B cell (primary cell): ENCODE results near the gene ATP8A2. TPM values are rescaled to one million over a fixed set of nuclear protein-coding genes. Genes with fewer than 3 reads are reported as not detected.

Source experiments
- ATAC-seq: fragments of 200-7000 bp; cut with Tn5 transposase; one replicate; pipeline ENCODE4 v1.10.0; 2021; ENCODE audit warnings: low read depth, mild to moderate bottlenecking, moderate number of reproducible peaks, moderate library complexity
- CTCF ChIA-PET: fragments of 350-600 bp; sonication (Branson Sonifier 250); formaldehyde crosslinking; loops from one replicate; lab custom pipeline; 2021; ENCODE audit warnings: antibody characterized with exemption, inconsistent platforms; lab: Charles Lee
- POLR2A ChIA-PET: fragments of 350-600 bp; sonication (Branson Sonifier 250); formaldehyde crosslinking; loops from one replicate; lab custom pipeline; 2021; ENCODE audit warnings: antibody characterized with exemption; lab: Charles Lee
- DNase-seq: peaks from one replicate; pipeline ENCODE4 v3.0.0; 2013
- H2AFZ ChIP-seq: 2 replicates; pipeline ENCODE4 v1.6.1; 2012; ENCODE audit warnings: mild to moderate bottlenecking, low read depth, low read length; ENCODE audit not compliant: insufficient read depth, poor library complexity, severe bottlenecking
- H3K27ac ChIP-seq, 2 donors: 1 replicate in 1 of 2; 2 replicates in 1 of 2; pipeline ENCODE4 v1.5.1; 2012 to 2013; ENCODE audit warnings: low read length in 2 of 2, mild to moderate bottlenecking in 2 of 2, moderate library complexity in 1 of 2
- H3K27me3 ChIP-seq, 4 experiments: fragments of 200-600 bp in 1 of 4; sonication (generic) in 1 of 4; replicated peaks in 1 of 4; 1 replicate in 2 of 4; 2 replicates in 2 of 4; pipeline versions ENCODE4 v1.6.1 to v1.7.0; 2013 to 2016; ENCODE audit warnings: low read length in 3 of 4, mild to moderate bottlenecking in 2 of 4, mixed read lengths in 1 of 4, moderate library complexity in 1 of 4; ENCODE audit not compliant: insufficient read depth in 4 of 4, control insufficient read depth in 3 of 4; ENCODE audit errors: control extremely low read depth in 1 of 4
- H3K36me3 ChIP-seq, 2 experiments: replicated peaks in 1 of 2; 1 replicate in 1 of 2; 2 replicates in 1 of 2; pipeline versions ENCODE4 v1.6.1 to v1.7.1; 2013; ENCODE audit warnings: low read length in 1 of 2; ENCODE audit not compliant: insufficient read depth in 2 of 2, control insufficient read depth in 1 of 2; ENCODE audit errors: control extremely low read depth in 1 of 2, extremely low read depth in 1 of 2
- H3K4me1 ChIP-seq, 2 donors: fragments of 200-600 bp in 1 of 2; sonication (generic) in 1 of 2; 1 replicate in 1 of 2; 2 replicates in 1 of 2; pipeline versions ENCODE4 v1.5.1 to v1.6.1; 2013 to 2017; ENCODE audit warnings: low read length in 2 of 2; ENCODE audit not compliant: control insufficient read depth in 2 of 2, insufficient read depth in 2 of 2
- H3K4me2 ChIP-seq: replicated peaks from 2 replicates; pipeline ENCODE3; 2012; ENCODE audit warnings: mild to moderate bottlenecking, low read depth, low read length; ENCODE audit not compliant: poor library complexity, severe bottlenecking
- H3K4me3 ChIP-seq, 5 experiments: fragments of 200-600 bp in 1 of 5; sonication (generic) in 1 of 5; 1 replicate in 3 of 5; 2 replicates in 2 of 5; pipeline versions ENCODE4 v1.5.1 to v1.7.0; 2011 to 2016; ENCODE audit warnings: low read length in 4 of 5, mild to moderate bottlenecking in 4 of 5, low read depth in 2 of 5, control low read depth in 1 of 5, moderate library complexity in 1 of 5; ENCODE audit not compliant: insufficient read depth in 1 of 5; ENCODE audit errors: control extremely low read depth in 1 of 5, extremely low read depth in 1 of 5
- H3K79me2 ChIP-seq: fragments of 200-600 bp; sonication (generic); one replicate; pipeline ENCODE4 v1.6.0; 2016; ENCODE audit warnings: low read length; ENCODE audit not compliant: control insufficient read depth, insufficient read depth
- H3K9ac ChIP-seq: fragments of 200-600 bp; sonication (generic); 2 replicates; pipeline ENCODE4 v1.6.1; 2017; ENCODE audit warnings: mild to moderate bottlenecking, low read length, moderate library complexity
- H3K9me3 ChIP-seq, 3 donors: one replicate each; pipeline versions ENCODE4 v1.6.1 to v1.7.1; 2013; ENCODE audit warnings: low read length in 2 of 3; ENCODE audit not compliant: control insufficient read depth in 2 of 3, insufficient read depth in 1 of 3; ENCODE audit errors: control extremely low read depth in 1 of 3
- H4K20me1 ChIP-seq: 2 replicates; pipeline ENCODE4 v1.6.0; 2012; ENCODE audit warnings: mild to moderate bottlenecking, low read length; ENCODE audit not compliant: insufficient read depth, control insufficient read depth, poor library complexity, severe bottlenecking
- H3K27ac Mint-ChIP-seq: one replicate; pipeline ENCODE4 v1.8.0; 2021; ENCODE audit warnings: mixed read lengths
- H3K27me3 Mint-ChIP-seq: one replicate; pipeline ENCODE4 v1.8.0; 2021; ENCODE audit warnings: mixed read lengths
- H3K4me1 Mint-ChIP-seq: one replicate; pipeline ENCODE4 v1.8.0; 2021; ENCODE audit warnings: mixed read lengths
- H3K4me3 Mint-ChIP-seq: one replicate; pipeline ENCODE4 v1.8.0; 2021; ENCODE audit warnings: mixed read lengths
- H3K9me3 Mint-ChIP-seq: one replicate; pipeline ENCODE4 v1.8.0; 2022; ENCODE audit warnings: mixed read lengths; ENCODE audit not compliant: insufficient read depth
- EZH2 ChIP-seq: IDR thresholded peaks from 2 replicates; pipeline ENCODE4 v1.6.1; 2012; ENCODE audit warnings: borderline replicate concordance, low read depth, mild to moderate bottlenecking, moderate library complexity, low read length; ENCODE audit not compliant: insufficient read depth, poor library complexity, severe bottlenecking
- WGBS: methylation state at CpG from one replicate; pipeline ENCODE4 v1.1.5; 2013; ENCODE audit warnings: missing lambda C conversion rate; ENCODE audit not compliant: insufficient coverage; 5-methylcytosine and 5-hydroxymethylcytosine counted together
- intact Hi-C: fragments of 100-400 bp; cut with micrococcal nuclease; formaldehyde crosslinking; loops from one replicate; pipeline ENCODE4 v1.10.0; 2022
- polyA plus RNA-seq: library from polyadenylated mRNA; depleted of rRNA; stranded (reverse); fragments of >200 nt; gene quantifications from 2 replicates; pipeline ENCODE4 v1.2.3, GENCODE V29; 2012
- total RNA-seq, 2 donors: library from RNA; stranded (reverse); fragments of 120-200 nt in 1 of 2; gene quantifications; 1 replicate in 1 of 2; 2 replicates in 1 of 2; pipeline versions ENCODE4 v1.2.3 to v1.2.4, GENCODE V29; 2013 to 2022
- TF ChIP-seq, protein P1 (sequence below): fragments of 200-600 bp; IDR thresholded peaks from one replicate; pipeline ENCODE4 v1.8.0; 2022; ENCODE audit warnings: antibody characterized with exemption, mild to moderate bottlenecking

ATP8A2 gene
- total and polyA plus RNA-seq, 2 donors (not counting 1 experiment from before 2014, with no cell fraction given), result not detected

DNA sequence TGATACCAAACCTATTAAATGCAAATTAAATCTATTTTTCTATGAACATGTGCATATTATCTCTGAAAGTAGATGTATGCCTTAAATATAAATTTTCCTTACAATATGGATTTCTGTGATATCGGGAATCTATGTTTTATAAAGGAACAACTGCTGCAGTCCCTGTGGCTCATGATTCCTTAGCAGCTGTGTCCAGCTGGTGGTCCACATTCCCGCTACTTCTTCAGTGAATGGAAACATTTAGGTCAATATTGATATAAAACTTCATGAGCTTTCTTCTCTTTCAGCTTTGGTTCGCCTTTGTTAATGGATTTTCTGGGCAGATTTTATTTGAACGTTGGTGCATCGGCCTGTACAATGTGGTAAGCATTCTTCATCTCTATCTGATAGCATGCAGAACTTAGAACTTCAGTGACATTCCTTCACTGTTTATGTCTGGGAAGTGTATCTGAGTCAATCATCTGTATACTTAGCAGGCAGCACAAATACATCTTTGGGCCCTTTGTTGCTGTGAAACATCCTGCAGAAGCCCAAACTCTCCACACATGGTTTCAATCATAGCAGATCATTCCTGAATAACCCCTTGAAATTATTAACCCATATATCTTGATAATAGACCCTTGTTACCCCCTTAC is 456.2 kb downstream of the ATP8A2 start:
- Histone ChIP-seq H3K4me3 (no peak overlapping the region), H3K27me3 (peaks cover 0 to 4% (median 0%) of the 10 kb centered on the region in 4 experiments), H3K4me2 (no peak overlapping the region), H3K9ac (no peak overlapping the region), H3K9me3 (peaks cover 0 to 4% (median 0%) of the 10 kb centered on the region in 3 donors), H3K79me2 (no peaks in the 10 kb centered on the region), H2AFZ (no peak overlapping the region), H3K36me3 (no peaks in the 10 kb centered on the region), H3K27ac (no peak overlapping the region), H3K4me1 (no peaks in the 10 kb centered on the region), H4K20me1 (no peaks in the 10 kb centered on the region)
- intact Hi-C loops, result loop anchor here (10.0 kb wide), 1 partner anchor 237 kb away; no protein-coding TSS in a partner anchor
- ChIA-PET POLR2A (no interaction called here), CTCF (interaction anchor here (1.2 kb wide), 1 partner anchor 871 kb away, joined by 4 read pairs; no protein-coding TSS in a partner anchor)
- no peak overlapping the region for H3K4me3 Mint-ChIP-seq
- ATAC-seq (no peak), DNase-seq (no peak)
- no peaks in the 10 kb centered on the region for H3K9me3 Mint-ChIP-seq
- H3K27ac Mint-ChIP-seq, result no peak overlapping the region
- no peaks in the 10 kb centered on the region for H3K4me1 Mint-ChIP-seq
- H3K27me3 Mint-ChIP-seq, result no peaks in the 10 kb centered on the region
- WGBS, result no CpG with 5 or more reads among the region's 5 CpGs
- TF ChIP-seq, protein P1, sequence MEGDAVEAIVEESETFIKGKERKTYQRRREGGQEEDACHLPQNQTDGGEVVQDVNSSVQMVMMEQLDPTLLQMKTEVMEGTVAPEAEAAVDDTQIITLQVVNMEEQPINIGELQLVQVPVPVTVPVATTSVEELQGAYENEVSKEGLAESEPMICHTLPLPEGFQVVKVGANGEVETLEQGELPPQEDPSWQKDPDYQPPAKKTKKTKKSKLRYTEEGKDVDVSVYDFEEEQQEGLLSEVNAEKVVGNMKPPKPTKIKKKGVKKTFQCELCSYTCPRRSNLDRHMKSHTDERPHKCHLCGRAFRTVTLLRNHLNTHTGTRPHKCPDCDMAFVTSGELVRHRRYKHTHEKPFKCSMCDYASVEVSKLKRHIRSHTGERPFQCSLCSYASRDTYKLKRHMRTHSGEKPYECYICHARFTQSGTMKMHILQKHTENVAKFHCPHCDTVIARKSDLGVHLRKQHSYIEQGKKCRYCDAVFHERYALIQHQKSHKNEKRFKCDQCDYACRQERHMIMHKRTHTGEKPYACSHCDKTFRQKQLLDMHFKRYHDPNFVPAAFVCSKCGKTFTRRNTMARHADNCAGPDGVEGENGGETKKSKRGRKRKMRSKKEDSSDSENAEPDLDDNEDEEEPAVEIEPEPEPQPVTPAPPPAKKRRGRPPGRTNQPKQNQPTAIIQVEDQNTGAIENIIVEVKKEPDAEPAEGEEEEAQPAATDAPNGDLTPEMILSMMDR, result no peak
- no peak for TF ChIP-seq EZH2

DNA sequence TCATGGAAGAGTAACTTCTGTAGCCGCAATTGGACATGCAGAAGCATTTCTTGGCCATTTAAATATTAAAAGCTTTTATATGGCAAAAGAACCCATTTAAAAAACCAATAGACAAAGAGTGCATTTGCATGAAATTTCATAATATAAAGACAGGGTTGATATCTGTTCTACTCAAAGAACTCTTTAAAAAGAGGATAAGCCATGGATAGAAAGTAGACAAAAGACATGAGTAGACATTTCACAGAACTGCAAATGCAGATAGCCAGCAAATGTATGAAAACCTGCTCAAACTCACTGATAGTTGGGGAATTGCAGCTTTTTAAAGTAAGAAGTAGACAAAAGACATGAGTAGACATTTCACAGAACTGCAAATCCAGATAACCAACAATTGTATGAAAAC is 462.0 kb downstream of the ATP8A2 start:
- no peaks in the 10 kb centered on the region for H3K36me3 ChIP-seq
- no peaks in the 10 kb centered on the region for H3K79me2 ChIP-seq
- Mint-ChIP-seq H3K27ac (no peak overlapping the region), H3K9me3 (no peaks in the 10 kb centered on the region), H3K27me3 (no peaks in the 10 kb centered on the region), H3K4me1 (no peaks in the 10 kb centered on the region), H3K4me3 (no peak overlapping the region)
- WGBS, result no CpG with 5 or more reads among the region's 1 CpG
- ChIA-PET POLR2A (no interaction called here), CTCF (no interaction called here)
- no peaks in the 10 kb centered on the region for H3K9me3 ChIP-seq
- peaks cover 0 to 4% (median 0%) of the 10 kb centered on the region in 4 experiments for H3K27me3 ChIP-seq
- H3K4me1 ChIP-seq, result no peaks in the 10 kb centered on the region
- no peaks in the 10 kb centered on the region for H4K20me1 ChIP-seq
- no peak overlapping the region for H2AFZ ChIP-seq
- no peak overlapping the region for H3K27ac ChIP-seq
- no peak overlapping the region for H3K4me2 ChIP-seq
- DNase-seq (no peak), ATAC-seq (no peak)
- intact Hi-C loops, result no loop called here
- no peak overlapping the region for H3K9ac ChIP-seq
- no peak overlapping the region for H3K4me3 ChIP-seq
- TF ChIP-seq, protein P1, result no peak
- TF ChIP-seq EZH2, result no peak
